Omental fat pad (tissue), 4 donors: Measurements from ENCODE around the gene DDX18. TPM values are rescaled to one million over a fixed set of nuclear protein-coding genes. Genes with fewer than 3 reads are reported as not detected.

Experiments used
- ATAC-seq: fragments of 150-250 bp; one replicate; pipeline ENCODE4 v1.9.1; 2016; ENCODE audit warnings: mild to moderate bottlenecking, moderate library complexity; ENCODE audit not compliant: low FRiP score
- DNase-seq: peaks from one replicate; pipeline ENCODE4 v3.0.0-alpha.2; 2019; ENCODE audit warnings: low spot score
- CTCF ChIP-seq, 3 donors: fragments of 450-650 bp; IDR thresholded peaks; one replicate each; pipeline ENCODE4 v1.5.1; 2016 to 2017; ENCODE audit warnings: antibody characterized with exemption in 3 of 3, mild to moderate bottlenecking in 3 of 3, moderate library complexity in 2 of 3
- total RNA-seq, 4 donors: library from RNA; depleted of rRNA; stranded (reverse); fragments of >200 nt; gene quantifications; one replicate each; pipeline ENCODE4 v1.1.0, GENCODE V29; 2016

Gene DDX18
- total RNA-seq, 4 donors from 2014 or later = 38.2 to 83.3 (median 51.8) TPM

GRCh38 chr2:117850461-117850860 lies 36.0 kb downstream of the DDX18 start:
- no peak for ATAC-seq
- no peak for TF ChIP-seq CTCF (IDR thresholded peaks at IDR 0.05)

DNA sequence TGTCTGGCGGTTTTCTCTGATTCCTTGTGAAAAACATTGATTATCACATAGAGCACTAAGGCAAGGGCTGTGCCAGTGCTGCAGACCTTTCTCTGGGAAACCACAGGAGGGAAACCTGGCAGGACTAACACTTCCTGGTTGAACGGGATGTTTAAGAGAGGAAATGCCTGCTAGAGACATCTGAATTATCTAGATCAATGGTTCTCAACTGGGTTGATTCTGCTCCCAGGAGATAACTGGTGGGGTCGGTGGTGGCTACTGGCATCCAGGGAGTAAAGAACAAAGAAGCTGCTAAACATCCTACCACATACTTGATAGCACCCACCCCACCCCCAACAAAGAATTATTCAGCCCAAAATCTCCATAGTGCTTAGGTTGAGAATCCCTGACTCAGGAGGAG lies 37.5 kb downstream of the DDX18 start:
- DNase-seq = no peak
- TF ChIP-seq CTCF (IDR thresholded peaks at IDR 0.05) = no peak
- no peak for ATAC-seq

More at GRCh38 chr2:117850461-117850860, 36.0 kb downstream of the DDX18 start:
- DNase-seq = no peak

GRCh38 chr2:117853316-117853715 lies 38.8 kb downstream of the DDX18 start:
- DNase-seq = no peak
- no peak for TF ChIP-seq CTCF (IDR thresholded peaks at IDR 0.05)
- no peak for ATAC-seq

- DNase-seq = no peak
- no peak for ATAC-seq
- no peak for TF ChIP-seq CTCF (IDR thresholded peaks at IDR 0.05)
Observed at GRCh38 chr2:117853873-117854272, 39.4 kb downstream of the DDX18 start.

DNA sequence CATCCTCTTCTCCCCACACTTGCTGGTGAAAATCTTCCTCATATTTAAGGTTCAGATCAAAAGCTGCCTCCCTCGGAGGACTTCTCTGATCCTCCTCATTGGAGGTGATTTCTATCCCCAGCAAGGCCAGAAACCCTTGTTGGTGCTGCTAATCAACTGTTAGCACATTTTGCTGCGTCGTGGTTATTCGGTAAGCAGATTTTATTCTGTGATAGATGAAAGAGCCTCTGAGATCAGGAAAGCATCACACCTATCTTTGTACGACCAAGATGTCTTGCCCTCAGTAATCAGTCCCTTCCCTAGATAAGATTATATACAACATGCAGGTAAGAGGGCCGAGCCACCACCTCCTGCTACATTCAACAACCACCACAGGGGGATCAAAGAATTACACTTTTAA lies 40.1 kb downstream of the DDX18 start:
- no peak for DNase-seq

DNA sequence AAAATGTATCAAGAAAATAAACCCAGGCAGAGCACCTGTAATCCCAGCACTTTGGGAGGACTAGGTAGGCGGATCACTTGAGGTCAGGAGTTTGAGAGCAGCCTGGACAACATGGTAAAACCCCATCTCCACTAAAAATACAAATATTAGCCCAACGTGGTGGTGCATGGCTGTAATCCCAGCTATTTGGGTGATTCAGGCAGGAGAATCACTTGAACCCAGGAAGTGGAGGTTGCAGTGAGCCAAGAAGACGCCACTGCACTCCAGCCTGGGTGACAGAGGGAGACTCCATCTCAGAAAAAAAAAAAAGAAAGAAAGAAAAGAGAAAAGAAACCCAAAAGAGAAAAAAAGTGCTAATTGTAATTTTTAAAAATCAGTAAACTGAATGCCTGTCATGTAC lies 41.4 kb downstream of the DDX18 start:
- DNase-seq (no peak), ATAC-seq (no peak)
- no peak for TF ChIP-seq CTCF (IDR thresholded peaks at IDR 0.05)

More for the DNA sequence above, 40.1 kb downstream of the DDX18 start:
- TF ChIP-seq CTCF (IDR thresholded peaks at IDR 0.05) = no peak
- no peak for ATAC-seq

- DNase-seq (no peak), ATAC-seq (no peak)
Observed at GRCh38 chr2:117856415-117857210, 42.1 kb downstream of the DDX18 start.

More at GRCh38 chr2:117856415-117857210, 42.1 kb downstream of the DDX18 start:
- TF ChIP-seq CTCF (IDR thresholded peaks at IDR 0.05) = no peak
